Measurements from ENCODE around the gene AMZ1. TPM values are rescaled to one million over a fixed set of nuclear protein-coding genes. Genes with fewer than 3 reads are reported as not detected.

The AMZ1 gene
- total RNA-seq, 1 donor from 2014 or later = not detected

DNA sequence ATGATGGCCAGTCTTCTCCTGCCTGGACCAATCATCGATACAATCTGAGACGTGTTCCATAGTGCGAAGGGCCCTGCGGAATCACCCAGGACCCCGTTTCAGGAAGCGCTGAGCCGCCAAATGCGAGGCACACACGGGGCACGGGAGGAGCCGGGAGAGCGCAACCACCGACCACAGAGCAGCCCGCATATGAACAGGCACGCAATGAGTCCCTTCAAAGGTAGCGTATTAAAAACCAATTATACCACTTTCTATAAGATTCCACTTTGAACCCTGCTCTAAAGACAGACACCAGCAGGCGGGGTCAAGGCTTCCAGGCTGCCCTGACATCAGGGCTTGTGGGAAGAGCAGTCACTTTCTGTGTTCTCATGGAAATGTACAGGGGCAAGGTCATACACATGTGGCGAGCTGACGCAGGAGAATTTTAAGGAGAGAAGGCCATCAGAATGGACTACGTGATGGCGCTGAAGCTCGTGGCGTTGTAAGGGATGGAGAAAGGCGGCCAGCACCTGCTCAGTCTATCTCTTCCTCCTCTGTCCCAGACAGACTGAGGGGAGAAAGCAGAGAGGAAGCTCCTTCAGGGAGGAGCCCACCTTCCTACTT lies 46.2 kb downstream of the AMZ1 start:
- Histone ChIP-seq H2AFZ (replicated peaks) (no peak overlapping the region), H3K9me3 (ENCODE audit: low read depth) (no peaks in the 10 kb centered on the region), H3F3A (ENCODE audit: low read depth) (no peaks in the 10 kb centered on the region), H3K9ac (no peak overlapping the region), H3K4me2 (no peak overlapping the region), H3K27me3 (no peaks in the 10 kb centered on the region), H3K79me2 (ENCODE audit: low read depth) (no peaks in the 10 kb centered on the region), H3K4me1 (no peaks in the 10 kb centered on the region), H3K4me3 (no peak overlapping the region), H3K27ac (no peak overlapping the region), H4K20me1 (ENCODE audit: low read depth) (peaks cover 14% of the 10 kb centered on the region), H3K36me3 (no peaks in the 10 kb centered on the region)
- TF ChIP-seq EZH2phosphoT487 (IDR thresholded peaks at IDR 0.05) (no peak), EZH2 (IDR thresholded peaks at IDR 0.05) (no peak)
- TF ChIP-seq, protein P1, sequence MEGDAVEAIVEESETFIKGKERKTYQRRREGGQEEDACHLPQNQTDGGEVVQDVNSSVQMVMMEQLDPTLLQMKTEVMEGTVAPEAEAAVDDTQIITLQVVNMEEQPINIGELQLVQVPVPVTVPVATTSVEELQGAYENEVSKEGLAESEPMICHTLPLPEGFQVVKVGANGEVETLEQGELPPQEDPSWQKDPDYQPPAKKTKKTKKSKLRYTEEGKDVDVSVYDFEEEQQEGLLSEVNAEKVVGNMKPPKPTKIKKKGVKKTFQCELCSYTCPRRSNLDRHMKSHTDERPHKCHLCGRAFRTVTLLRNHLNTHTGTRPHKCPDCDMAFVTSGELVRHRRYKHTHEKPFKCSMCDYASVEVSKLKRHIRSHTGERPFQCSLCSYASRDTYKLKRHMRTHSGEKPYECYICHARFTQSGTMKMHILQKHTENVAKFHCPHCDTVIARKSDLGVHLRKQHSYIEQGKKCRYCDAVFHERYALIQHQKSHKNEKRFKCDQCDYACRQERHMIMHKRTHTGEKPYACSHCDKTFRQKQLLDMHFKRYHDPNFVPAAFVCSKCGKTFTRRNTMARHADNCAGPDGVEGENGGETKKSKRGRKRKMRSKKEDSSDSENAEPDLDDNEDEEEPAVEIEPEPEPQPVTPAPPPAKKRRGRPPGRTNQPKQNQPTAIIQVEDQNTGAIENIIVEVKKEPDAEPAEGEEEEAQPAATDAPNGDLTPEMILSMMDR (IDR thresholded peaks at IDR 0.05) = no peak
- no peak for DNase-seq (ENCODE audit: low spot score)
- Mint-ChIP-seq H3K36me3 (peaks cover 30% of the 10 kb centered on the region), H3K9me3 (no peaks in the 10 kb centered on the region), H3K4me3 (no peak overlapping the region), H3K27me3 (ENCODE audit: insufficient read depth, low read depth) (peaks cover 2% of the 10 kb centered on the region), H3K4me1 (peaks cover 14% of the 10 kb centered on the region), H3K27ac (no peak overlapping the region)

DNA sequence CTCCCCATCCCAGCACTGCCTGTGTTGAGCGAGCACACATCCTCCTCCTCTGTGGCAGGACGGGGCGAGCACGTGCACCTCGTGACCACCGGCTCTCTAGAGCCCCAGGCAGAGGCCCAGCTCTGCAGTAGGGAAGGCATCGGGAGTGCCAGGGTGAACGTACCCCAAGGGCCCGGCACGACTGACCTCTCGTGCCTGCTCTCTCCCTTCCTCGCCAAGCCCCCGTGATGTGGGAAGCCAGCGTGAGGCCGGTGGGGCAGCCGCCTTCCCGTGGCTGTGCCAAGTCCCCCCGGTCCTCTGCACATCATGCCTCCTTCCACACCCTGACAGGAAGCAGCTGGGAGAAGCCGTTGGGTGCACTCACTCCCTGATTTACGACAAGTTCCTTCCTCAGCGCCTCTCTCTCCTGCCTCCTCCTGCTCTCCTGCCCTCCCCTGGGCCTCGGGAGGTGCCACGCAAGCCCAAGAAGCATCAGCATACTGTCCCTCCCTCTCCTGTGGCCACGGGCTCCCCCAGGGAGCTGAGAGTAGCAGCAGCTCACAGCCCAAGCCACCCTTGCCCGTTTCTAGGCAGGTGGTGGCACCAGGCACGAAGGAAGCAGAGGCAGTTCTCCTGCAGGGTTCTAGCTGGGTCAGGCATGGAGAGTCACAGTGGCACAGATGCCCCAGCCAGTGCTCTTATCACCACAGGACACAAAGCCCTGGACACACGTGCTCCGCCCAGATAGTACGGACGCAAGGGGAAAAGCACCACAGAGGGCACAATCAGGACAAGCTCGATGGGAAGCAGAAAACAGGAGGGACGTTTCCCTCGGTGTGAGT lies 47.0 kb downstream of the AMZ1 start:
- H3K4me1 ChIP-seq = no peaks in the 10 kb centered on the region
- Mint-ChIP-seq H3K4me3 (no peak overlapping the region), H3K9me3 (no peaks in the 10 kb centered on the region), H3K27ac (no peak overlapping the region), H3K36me3 (peaks cover 27% of the 10 kb centered on the region), H3K27me3 (ENCODE audit: insufficient read depth, low read depth) (peaks cover 2% of the 10 kb centered on the region), H3K4me1 (peaks cover 14% of the 10 kb centered on the region)
- no peak overlapping the region for H3K27ac ChIP-seq
- no peaks in the 10 kb centered on the region for H3K9me3 ChIP-seq (ENCODE audit: low read depth)
- H4K20me1 ChIP-seq (ENCODE audit: low read depth) = peaks cover 7% of the 10 kb centered on the region
- H3K79me2 ChIP-seq (ENCODE audit: low read depth) = no peaks in the 10 kb centered on the region
- no peak overlapping the region for H3K9ac ChIP-seq
- H3K27me3 ChIP-seq = no peaks in the 10 kb centered on the region
- H3K36me3 ChIP-seq = no peaks in the 10 kb centered on the region
- no peak for DNase-seq (ENCODE audit: low spot score)
- no peak overlapping the region for H3K4me3 ChIP-seq
- TF ChIP-seq, protein P1 (IDR thresholded peaks at IDR 0.05) = no peak
- no peak for TF ChIP-seq EZH2phosphoT487 (IDR thresholded peaks at IDR 0.05)
- no peak for TF ChIP-seq EZH2 (IDR thresholded peaks at IDR 0.05)
- no peak overlapping the region for H2AFZ ChIP-seq (replicated peaks)
- H3F3A ChIP-seq (ENCODE audit: low read depth) = no peaks in the 10 kb centered on the region
- no peak overlapping the region for H3K4me2 ChIP-seq

DNA sequence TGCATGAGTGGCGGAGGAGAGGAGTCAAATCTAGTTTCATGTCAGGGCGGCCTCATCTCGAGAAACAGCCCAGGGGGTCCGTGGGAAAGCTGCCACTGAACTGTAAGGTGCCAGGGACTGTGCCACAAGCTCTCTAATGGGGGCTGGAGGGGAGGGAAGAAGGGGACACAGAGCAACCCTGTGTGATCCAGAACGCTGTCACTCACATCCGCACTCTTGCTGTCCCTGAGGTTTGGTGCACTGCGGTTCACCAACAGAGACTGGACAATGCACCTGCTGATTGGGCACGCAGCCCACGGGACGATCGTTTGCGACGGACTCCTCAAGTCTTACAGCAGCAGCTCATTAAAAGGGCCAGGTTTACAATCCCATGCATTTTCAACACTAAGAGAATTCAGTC lies 47.7 kb downstream of the AMZ1 start:
- no peaks in the 10 kb centered on the region for H3K9me3 Mint-ChIP-seq
- H3F3A ChIP-seq (ENCODE audit: low read depth) = no peaks in the 10 kb centered on the region
- H3K36me3 ChIP-seq = no peaks in the 10 kb centered on the region
- no peak overlapping the region for H3K4me2 ChIP-seq
- H3K9ac ChIP-seq = no peak overlapping the region
- H3K9me3 ChIP-seq (ENCODE audit: low read depth) = no peaks in the 10 kb centered on the region
- H4K20me1 ChIP-seq (ENCODE audit: low read depth) = peaks cover 6% of the 10 kb centered on the region
- H3K4me1 Mint-ChIP-seq = peaks cover 14% of the 10 kb centered on the region
- no peak overlapping the region for H3K27ac ChIP-seq
- H3K4me3 ChIP-seq = no peak overlapping the region
- H2AFZ ChIP-seq (replicated peaks) = no peak overlapping the region
- H3K4me1 ChIP-seq = no peaks in the 10 kb centered on the region
- H3K27ac Mint-ChIP-seq = peak overlapping the region; percentile 34
- H3K4me3 Mint-ChIP-seq = no peak overlapping the region
- TF ChIP-seq EZH2phosphoT487 (IDR thresholded peaks at IDR 0.05) = no peak
- TF ChIP-seq, protein P1 (IDR thresholded peaks at IDR 0.05) = no peak
- TF ChIP-seq EZH2 (IDR thresholded peaks at IDR 0.05) = no peak
- no peaks in the 10 kb centered on the region for H3K27me3 ChIP-seq
- peaks cover 29% of the 10 kb centered on the region for H3K36me3 Mint-ChIP-seq
- no peak for DNase-seq (ENCODE audit: low spot score)
- H3K27me3 Mint-ChIP-seq (ENCODE audit: insufficient read depth, low read depth) = peaks cover 5% of the 10 kb centered on the region
- H3K79me2 ChIP-seq (ENCODE audit: low read depth) = no peaks in the 10 kb centered on the region

Measured in neural progenitor cell (in vitro differentiated cells).